Measurements from ENCODE around the gene CTBP2.
"Not testable (repeated sequence)": the region's sequence is repeated elsewhere in the genome, so short reads cannot be mapped to it uniquely, and the experiment has no call there.

Gene CTBP2

GRCh38 chr10:125062914-125063230 lies 97.5 kb downstream of the CTBP2 start:
- H3K4me3 ChIP-seq (ENCODE audit: low read depth, low read length): no peak overlapping the region
- TF ChIP-seq CTCF (IDR thresholded peaks at IDR 0.05; ENCODE audit: borderline replicate concordance, insufficient read depth, low read depth, low read length): no peak

GRCh38 chr10:125062227-125062913 lies 98.0 kb downstream of the CTBP2 start:
- no peak overlapping the region for H3K4me3 ChIP-seq (ENCODE audit: low read depth, low read length)
- no peak for TF ChIP-seq CTCF (IDR thresholded peaks at IDR 0.05; ENCODE audit: borderline replicate concordance, insufficient read depth, low read depth, low read length)

GRCh38 chr10:125061557-125062226 lies 98.7 kb downstream of the CTBP2 start:
- no peak for TF ChIP-seq CTCF (IDR thresholded peaks at IDR 0.05; ENCODE audit: borderline replicate concordance, insufficient read depth, low read depth, low read length)
- no peak overlapping the region for H3K4me3 ChIP-seq (ENCODE audit: low read depth, low read length)

- no peak overlapping the region for H3K4me3 ChIP-seq (ENCODE audit: low read depth, low read length)
- peak; percentile 61 for TF ChIP-seq CTCF (IDR thresholded peaks at IDR 0.05; ENCODE audit: borderline replicate concordance, insufficient read depth, low read depth, low read length)
These were observed 99.4 kb downstream of the CTBP2 start for GRCh38 chr10:125060826-125061556.

- no peak for TF ChIP-seq CTCF (IDR thresholded peaks at IDR 0.05; ENCODE audit: borderline replicate concordance, insufficient read depth, low read depth, low read length)
- no peak overlapping the region for H3K4me3 ChIP-seq (ENCODE audit: low read depth, low read length)
These were observed 99.9 kb downstream of the CTBP2 start for GRCh38 chr10:125060482-125060825.

GRCh38 chr10:125060026-125060425 lies 100.3 kb downstream of the CTBP2 start:
- no peak overlapping the region for H3K4me3 ChIP-seq (ENCODE audit: low read depth, low read length)
- no peak for TF ChIP-seq CTCF (IDR thresholded peaks at IDR 0.05; ENCODE audit: borderline replicate concordance, insufficient read depth, low read depth, low read length)

- not testable (repeated sequence) for H3K4me3 ChIP-seq (ENCODE audit: low read depth, low read length)
These were observed 101.0 kb downstream of the CTBP2 start for GRCh38 chr10:125059348-125059747.

Measured in GM12875 (cell line).